Transverse colon (tissue), 4 donors: ENCODE measurements around the gene TJP2.

Source experiments
- EP300 ChIP-seq: sonication (generic); formaldehyde crosslinking; IDR thresholded peaks from one replicate; pipeline ENCODE4 v1.6.1; 2017; ENCODE audit warnings: antibody characterized with exemption, low read depth
- POLR2AphosphoS5 ChIP-seq, 3 donors: sonication (generic); formaldehyde crosslinking; IDR thresholded peaks; one replicate each; pipeline ENCODE4 v1.6.1; 2016; ENCODE audit warnings: antibody characterized with exemption in 3 of 3
- TF ChIP-seq, protein P1 (sequence below), 5 experiments: fragments of 200-600 bp in 3 of 5; fragments of 450-650 bp in 2 of 5; sonication (generic) in 3 of 5; IDR thresholded peaks; 1 replicate in 2 of 5; 2 replicates in 3 of 5; pipeline ENCODE4 v1.5.1; 2016 to 2017; ENCODE audit warnings: antibody characterized with exemption in 5 of 5, inconsistent platforms in 3 of 5, mild to moderate bottlenecking in 2 of 5, moderate library complexity in 1 of 5

GRCh38 chr9:69253057-69253456, 79.0 kb downstream of the TJP2 start:
- TF ChIP-seq POLR2AphosphoS5 (IDR thresholded peaks at IDR 0.05) (no peak), EP300 (no peak)
- TF ChIP-seq, protein P1, sequence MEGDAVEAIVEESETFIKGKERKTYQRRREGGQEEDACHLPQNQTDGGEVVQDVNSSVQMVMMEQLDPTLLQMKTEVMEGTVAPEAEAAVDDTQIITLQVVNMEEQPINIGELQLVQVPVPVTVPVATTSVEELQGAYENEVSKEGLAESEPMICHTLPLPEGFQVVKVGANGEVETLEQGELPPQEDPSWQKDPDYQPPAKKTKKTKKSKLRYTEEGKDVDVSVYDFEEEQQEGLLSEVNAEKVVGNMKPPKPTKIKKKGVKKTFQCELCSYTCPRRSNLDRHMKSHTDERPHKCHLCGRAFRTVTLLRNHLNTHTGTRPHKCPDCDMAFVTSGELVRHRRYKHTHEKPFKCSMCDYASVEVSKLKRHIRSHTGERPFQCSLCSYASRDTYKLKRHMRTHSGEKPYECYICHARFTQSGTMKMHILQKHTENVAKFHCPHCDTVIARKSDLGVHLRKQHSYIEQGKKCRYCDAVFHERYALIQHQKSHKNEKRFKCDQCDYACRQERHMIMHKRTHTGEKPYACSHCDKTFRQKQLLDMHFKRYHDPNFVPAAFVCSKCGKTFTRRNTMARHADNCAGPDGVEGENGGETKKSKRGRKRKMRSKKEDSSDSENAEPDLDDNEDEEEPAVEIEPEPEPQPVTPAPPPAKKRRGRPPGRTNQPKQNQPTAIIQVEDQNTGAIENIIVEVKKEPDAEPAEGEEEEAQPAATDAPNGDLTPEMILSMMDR (IDR thresholded peaks at IDR 0.05), result no peak
